GM18519 (cell line): ENCODE measurements around the gene PRKCH.

Experiments used
- ATAC-seq: cut with Tn5 transposase; IDR thresholded peaks from one replicate; pipeline ENCODE4 v1.9.1; 2021; ENCODE audit warnings: mild to moderate bottlenecking, moderate library complexity; ENCODE audit not compliant: unreplicated experiment, low FRiP score

Gene PRKCH

GRCh38 chr14:61504901-61505300 is 183.5 kb downstream of the PRKCH start:
- ATAC-seq: no peak

- ATAC-seq: no peak
Measured at GRCh38 chr14:61505815-61506809, 184.7 kb downstream of the PRKCH start.

- ATAC-seq: no peak
Measured at GRCh38 chr14:61508526-61508925, 187.1 kb downstream of the PRKCH start.

DNA sequence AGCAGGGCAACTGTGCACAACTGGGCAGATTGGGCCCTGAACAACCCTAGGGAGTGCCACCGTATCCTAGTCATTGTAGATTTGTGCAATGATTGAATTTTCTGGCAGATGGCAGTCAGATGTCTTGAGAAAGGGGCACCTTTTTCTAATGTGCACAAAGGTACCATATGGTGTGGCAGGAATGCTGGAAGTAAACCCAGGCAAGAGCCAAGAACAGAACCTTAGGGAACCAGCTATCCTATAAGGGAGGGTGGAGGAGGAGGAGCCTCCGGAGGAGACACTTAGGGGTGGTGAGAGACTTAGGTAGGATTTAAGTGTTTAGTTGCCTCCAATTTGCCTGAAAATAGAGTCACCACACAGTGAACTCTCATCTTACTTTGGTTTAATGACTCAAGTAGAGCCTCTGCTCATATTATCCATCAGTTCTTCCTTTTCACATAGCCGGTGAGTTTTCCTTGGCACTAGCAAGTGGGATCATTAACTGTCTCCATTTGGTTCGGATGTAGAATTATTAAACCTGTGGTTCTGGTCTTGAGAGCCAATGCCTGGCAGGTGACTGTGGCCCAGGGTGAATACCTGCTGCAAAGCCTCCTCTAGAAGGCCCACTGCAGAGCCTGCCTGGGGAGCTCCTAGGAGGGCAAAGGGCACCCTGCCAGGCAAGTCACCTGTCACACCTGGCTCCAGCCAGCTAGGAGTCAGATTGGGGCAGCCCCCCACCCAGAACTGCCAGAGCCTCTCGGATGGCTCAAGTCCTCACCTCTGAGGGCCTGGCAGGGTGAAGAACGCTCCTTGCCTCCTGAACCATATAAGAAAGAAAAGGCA is 189.6 kb downstream of the PRKCH start:
- ATAC-seq: no peak

DNA sequence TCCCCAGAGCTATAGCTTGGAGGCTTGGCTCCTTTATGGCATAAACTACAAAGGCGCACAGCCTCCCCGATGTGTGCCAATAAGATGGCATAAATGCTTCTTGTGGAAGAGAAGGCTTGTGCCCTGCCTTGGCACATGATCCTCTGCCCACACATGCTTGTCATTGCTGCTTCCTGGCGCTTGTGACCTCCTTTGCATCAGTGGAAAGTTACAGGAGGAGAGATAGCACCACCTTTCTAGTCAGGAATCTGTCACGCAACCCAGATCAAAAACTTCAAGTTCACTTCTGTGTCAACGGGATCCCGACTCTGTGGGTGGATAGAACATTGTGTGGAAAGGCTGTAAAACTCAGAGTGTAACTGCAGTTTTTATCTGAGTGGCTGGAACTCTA is 190.2 kb downstream of the PRKCH start:
- ATAC-seq: no peak

- no peak for ATAC-seq
Measured at GRCh38 chr14:61512026-61512834, 190.9 kb downstream of the PRKCH start.

DNA sequence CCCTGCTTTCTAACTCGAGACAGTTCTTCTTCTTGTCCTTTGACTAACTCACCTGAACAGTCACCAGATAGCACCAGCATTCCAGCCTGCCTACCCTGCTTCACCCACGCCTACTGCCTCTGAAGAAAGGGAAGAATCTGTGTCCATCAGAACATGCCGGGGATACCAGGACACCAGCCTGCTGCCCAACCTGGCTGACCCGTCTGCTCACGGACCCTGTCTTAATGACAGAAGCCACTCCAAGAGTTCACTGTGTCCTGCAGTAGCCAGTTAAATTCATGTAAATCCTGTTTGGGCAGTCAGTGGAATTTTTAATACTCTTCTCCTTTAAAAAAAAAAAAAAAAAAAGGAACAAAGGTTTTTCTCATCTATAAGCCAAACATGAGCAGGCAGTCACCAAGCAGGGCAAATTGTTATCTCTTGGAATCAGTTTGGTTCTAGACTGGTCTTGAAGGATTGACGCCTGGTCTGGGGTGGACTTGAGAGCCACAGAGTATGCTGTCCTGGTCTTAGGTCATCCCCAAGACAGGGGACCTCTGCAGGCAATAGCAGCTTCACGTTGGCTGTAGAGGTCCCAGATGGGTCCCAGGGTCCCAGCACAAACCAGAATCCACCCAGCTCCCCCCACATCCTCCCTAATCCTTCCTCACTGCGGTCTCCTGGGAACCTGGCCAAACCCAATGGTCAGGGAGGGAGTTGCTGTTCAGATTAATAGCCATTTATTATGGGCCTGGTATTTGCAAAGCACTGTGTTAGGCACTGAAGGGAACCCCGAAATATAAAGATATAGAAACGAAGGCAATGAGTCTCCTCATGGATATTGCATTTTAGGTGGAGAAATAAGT is 192.8 kb downstream of the PRKCH start:
- ATAC-seq: no peak

DNA sequence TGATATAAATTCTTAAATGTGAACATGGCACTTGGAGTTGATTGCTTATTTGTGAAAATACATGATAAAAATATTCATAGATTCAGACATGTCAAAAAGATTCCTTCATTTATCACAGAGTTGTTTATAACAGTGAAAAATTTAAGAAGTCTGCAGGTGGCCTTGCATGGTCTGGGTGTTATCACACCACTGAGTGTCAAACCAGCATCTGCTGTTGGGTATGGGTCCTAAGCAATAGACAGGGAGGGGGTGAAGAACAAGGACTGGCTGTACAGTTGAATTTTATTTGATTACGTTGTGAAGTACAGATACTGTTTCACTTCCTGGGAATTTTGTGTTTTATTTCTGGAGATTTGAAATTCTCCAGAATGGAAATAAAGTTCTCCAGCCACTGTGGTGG is 193.5 kb downstream of the PRKCH start:
- no peak for ATAC-seq

DNA sequence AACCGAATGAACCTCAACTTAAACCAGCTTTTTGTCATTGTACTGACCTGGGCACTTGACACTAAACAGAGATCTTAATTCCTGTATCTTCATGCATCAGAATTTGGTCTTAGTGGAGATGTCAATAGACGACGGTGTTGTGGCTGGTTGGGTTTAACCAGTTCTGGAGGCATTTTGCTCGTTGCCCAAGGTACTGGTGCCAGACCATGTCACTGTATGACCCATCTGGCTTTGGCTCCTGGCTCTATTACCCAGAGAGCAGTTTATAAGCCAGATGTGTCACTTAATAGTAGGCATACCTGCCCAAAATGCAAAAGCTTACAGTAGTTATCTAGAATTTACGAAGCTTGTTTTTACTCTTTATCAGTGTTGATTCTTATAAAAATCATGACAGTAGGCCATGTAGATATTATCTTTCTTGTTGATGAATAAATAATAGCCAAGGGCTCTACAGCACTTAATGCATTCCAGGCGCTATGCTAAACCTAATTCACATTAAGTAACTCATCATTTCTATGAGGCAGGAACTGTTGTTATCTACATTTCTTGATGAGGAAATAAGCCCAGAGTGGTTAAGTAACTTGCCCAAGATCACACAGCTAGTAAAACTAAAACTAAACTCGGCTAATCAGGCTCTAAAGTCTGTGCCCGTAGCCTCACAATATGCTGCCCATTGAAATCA is 194.2 kb downstream of the PRKCH start:
- ATAC-seq: no peak

DNA sequence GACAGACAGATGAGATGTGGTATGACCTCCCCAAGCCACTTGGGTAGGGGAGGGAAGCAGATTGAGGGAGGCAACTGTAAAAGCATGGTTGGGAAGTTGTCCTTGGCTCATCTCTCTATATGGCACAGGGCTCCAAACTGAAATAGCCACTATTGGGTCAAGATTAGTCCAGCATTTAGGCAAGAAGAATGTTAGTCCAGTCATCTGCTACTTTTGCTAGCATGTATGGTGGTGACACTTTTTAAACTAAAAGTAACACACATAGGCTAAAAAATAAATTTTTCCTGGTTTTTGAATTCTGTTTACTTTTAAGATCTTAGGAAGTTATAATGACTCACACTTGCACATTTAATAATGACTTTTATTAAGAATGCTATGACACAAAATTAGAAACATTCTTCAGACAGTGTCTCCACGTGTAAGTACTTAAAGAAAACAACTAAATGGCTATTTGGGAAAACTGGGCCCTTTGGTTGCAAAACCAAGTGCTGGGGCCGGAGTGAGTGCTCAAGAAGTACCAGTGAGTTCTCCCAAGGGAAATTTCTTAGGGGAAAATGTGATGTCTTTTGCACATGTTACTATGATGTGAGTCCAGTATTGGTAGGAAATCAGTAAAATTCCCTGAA is 194.9 kb downstream of the PRKCH start:
- ATAC-seq: no peak

DNA sequence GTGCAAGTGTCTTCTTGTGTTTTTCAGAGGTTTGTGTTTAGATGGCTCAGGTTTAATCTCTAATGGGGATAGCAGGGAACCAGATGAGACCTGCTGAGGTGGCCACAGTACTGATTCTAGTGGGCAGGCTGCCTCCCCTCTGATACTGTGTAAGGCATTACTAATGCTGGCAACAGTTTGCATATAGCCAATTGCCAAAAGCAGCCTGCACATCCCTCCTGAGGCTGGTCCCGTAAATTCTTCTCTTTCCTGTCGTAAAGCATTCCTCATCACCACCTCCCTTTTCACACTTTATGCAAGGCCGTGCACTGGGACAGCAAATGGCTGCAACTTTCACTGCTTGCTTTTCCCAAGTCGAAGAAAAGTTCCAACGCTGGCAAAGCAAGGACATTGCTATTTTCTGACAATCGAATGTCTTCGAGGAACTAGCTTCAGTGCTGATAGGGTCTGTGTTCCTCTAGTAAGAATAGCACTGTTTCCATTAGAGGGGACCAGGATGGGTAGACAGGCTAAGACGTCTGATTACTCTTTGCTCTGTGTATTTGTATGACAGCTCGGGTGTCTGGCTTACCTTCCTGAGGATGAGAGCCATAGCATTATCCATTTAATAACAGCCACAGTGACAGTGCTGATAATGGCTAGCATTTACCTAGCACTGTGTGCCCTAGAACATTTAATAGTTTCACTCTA is 195.7 kb downstream of the PRKCH start:
- no peak for ATAC-seq

GRCh38 chr14:61517911-61518384 is 196.6 kb downstream of the PRKCH start:
- ATAC-seq: no peak

DNA sequence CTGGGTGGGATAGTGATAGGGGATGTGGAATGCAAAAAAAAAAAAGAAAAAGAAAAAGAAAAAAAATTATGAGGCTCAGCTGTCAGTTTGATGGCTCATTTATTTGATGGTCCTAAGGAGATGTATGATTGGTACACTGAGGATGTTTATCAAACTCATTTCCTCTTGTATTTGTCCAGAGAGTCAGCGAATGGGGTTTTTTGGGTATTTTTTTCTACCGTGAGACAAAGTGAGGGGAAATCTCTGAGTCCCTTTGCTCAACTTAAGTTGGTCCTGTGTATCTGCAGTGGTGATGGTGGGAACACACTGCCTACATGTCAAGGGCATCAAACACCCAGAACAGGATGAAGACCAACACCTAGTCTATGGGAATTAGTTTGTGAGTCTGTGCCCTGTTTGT is 197.0 kb downstream of the PRKCH start:
- no peak for ATAC-seq

- no peak for ATAC-seq
Measured at GRCh38 chr14:61519106-61519505, 197.7 kb downstream of the PRKCH start.

GRCh38 chr14:61519735-61520134 is 198.4 kb downstream of the PRKCH start:
- no peak for ATAC-seq

GRCh38 chr14:61520576-61520975 is 199.2 kb downstream of the PRKCH start:
- ATAC-seq: no peak

DNA sequence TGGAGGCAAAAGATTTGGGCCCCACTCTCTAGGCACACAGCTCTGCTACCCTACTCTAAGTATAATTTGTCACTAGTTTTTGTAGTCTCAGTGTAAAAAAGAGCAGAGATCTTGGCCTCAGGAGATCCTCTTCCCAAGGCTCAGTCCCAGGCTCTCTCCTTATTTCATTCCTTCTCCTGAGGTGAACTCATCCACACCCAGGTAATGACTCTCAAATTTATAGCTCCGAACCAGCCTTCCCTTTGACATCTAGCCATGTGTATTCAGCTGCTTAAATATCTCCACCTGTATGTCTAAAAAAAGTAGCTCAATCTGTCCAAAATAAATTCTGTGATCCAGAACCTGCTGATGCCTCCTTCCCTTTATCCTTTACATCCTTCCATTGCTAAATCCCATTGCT is 200.4 kb downstream of the PRKCH start:
- no peak for ATAC-seq

DNA sequence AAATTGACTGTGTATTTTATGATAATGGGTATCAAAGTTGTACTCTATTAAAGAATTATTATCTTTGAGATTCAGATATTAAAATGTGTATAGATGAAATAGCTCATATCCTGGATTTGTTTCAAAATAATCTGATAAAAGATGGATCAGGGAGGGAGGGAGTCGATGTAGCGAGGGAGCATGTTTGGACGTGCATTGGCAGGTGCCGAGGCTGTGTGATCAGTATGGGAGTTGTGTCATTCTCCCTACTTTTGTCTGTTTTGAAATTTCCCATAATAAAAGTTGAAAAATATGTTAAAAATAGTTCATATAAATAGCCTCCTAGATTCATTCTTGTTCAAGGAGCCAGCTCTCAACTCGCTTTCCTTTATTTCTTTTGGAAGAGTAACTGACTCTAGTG is 202.4 kb downstream of the PRKCH start:
- ATAC-seq: no peak
